Measurements from ENCODE around the gene TMEM242. TPM values are rescaled to one million over a fixed set of nuclear protein-coding genes. Genes with fewer than 3 reads are reported as not detected.

TMEM242 gene
- total and polyA plus RNA-seq, 8 donors = 3.4 to 6.2 (median 4.5) TPM

DNA sequence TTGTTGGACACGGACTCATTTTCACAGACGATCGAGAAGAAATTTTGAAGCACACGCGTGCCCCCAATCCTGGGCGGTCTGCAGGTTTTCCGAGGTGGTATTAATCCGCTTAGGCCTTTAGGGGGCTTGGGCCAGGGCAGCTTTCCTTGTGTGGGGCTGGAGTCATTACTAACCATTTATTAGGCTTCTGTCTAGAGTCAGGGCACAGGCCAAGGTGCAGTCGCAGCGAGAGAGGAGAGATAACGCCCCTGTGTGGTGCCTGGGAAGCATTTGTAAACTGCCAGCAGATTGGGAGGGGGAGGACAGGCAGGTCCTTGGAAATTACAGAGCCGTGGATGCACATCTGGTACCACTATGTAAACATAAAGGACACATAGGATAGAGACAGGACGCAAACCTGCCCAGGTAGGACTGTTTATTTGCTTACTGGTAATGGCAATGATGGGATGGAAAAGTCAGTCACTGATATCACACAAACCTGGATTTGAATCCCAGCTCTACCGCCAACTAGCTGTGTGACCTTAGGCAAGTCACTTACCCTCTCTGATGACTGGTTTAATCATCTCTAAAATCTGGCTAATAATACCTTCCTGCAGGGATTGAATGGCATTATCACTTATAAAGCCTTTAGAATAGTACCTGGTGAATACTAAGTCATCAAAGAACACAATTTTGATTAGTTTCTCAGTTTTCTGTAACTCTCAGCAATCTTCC is 76.4 kb downstream of the TMEM242 start:
- Histone ChIP-seq H3K4me3 (no peak overlapping the region), H3K27me3 (no peaks in the 10 kb centered on the region), H3K36me3 (no peaks in the 10 kb centered on the region), H3K9me3 (no peaks in the 10 kb centered on the region), H3K27ac (no peak overlapping the region), H3K4me1 (no peaks in the 10 kb centered on the region)
- TF ChIP-seq, protein P1, sequence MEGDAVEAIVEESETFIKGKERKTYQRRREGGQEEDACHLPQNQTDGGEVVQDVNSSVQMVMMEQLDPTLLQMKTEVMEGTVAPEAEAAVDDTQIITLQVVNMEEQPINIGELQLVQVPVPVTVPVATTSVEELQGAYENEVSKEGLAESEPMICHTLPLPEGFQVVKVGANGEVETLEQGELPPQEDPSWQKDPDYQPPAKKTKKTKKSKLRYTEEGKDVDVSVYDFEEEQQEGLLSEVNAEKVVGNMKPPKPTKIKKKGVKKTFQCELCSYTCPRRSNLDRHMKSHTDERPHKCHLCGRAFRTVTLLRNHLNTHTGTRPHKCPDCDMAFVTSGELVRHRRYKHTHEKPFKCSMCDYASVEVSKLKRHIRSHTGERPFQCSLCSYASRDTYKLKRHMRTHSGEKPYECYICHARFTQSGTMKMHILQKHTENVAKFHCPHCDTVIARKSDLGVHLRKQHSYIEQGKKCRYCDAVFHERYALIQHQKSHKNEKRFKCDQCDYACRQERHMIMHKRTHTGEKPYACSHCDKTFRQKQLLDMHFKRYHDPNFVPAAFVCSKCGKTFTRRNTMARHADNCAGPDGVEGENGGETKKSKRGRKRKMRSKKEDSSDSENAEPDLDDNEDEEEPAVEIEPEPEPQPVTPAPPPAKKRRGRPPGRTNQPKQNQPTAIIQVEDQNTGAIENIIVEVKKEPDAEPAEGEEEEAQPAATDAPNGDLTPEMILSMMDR (IDR thresholded peaks at IDR 0.05) = no peak
- FAIRE-seq (no peak), ATAC-seq (no peak), DNase-seq (peak in 1 of 6 donors; percentile 15)
- WGBS, 2 donors = 84 to 87% methylated on average over 14 of the region's 14 CpGs
- intact Hi-C loops (cut with DNase I) = no loop called here

GRCh38 chr6:157246048-157246630 is 77.2 kb downstream of the TMEM242 start:
- H3K27ac ChIP-seq = no peak overlapping the region
- DNase-seq = peak in 1 of 6 donors; percentile 53
- no peak overlapping the region for H3K4me3 ChIP-seq
- H3K9me3 ChIP-seq = no peaks in the 10 kb centered on the region
- WGBS, 2 donors = 87 to 90% methylated on average over 21 of the region's 21 CpGs
- intact Hi-C loops (cut with DNase I) = no loop called here
- H3K4me1 ChIP-seq = no peaks in the 10 kb centered on the region
- H3K36me3 ChIP-seq = no peaks in the 10 kb centered on the region
- peak in 1 of 4 donors; percentile 23 for ATAC-seq
- H3K27me3 ChIP-seq = no peaks in the 10 kb centered on the region
- TF ChIP-seq, protein P1 (IDR thresholded peaks at IDR 0.05) = no peak
- FAIRE-seq = no peak

GRCh38 chr6:157245436-157245835 is 77.9 kb downstream of the TMEM242 start:
- intact Hi-C loops (cut with DNase I) = no loop called here
- WGBS, 2 donors = 64 to 76% methylated on average over 12 to 13 of the region's 13 CpGs
- no peak overlapping the region for H3K4me3 ChIP-seq
- no peaks in the 10 kb centered on the region for H3K27me3 ChIP-seq
- H3K4me1 ChIP-seq = no peaks in the 10 kb centered on the region
- H3K27ac ChIP-seq = no peak overlapping the region
- TF ChIP-seq, protein P1 (IDR thresholded peaks at IDR 0.05) = no peak
- no peak for FAIRE-seq
- no peaks in the 10 kb centered on the region for H3K36me3 ChIP-seq
- no peak for DNase-seq
- no peaks in the 10 kb centered on the region for H3K9me3 ChIP-seq
- ATAC-seq = no peak

- intact Hi-C loops (cut with DNase I) = no loop called here
- no peak overlapping the region for H3K4me3 ChIP-seq
- H3K4me1 ChIP-seq = no peaks in the 10 kb centered on the region
- no peak overlapping the region for H3K27ac ChIP-seq
- ATAC-seq (no peak), FAIRE-seq (no peak), DNase-seq (peak in 1 of 6 donors; percentile 21)
- H3K36me3 ChIP-seq = no peaks in the 10 kb centered on the region
- H3K27me3 ChIP-seq = no peaks in the 10 kb centered on the region
- TF ChIP-seq, protein P1 (IDR thresholded peaks at IDR 0.05) = no peak
- H3K9me3 ChIP-seq = no peaks in the 10 kb centered on the region
- WGBS, 2 donors = 65 to 66% methylated on average over 4 of the region's 4 CpGs
These were observed 78.5 kb downstream of the TMEM242 start for GRCh38 chr6:157244780-157245179.

- Histone ChIP-seq H3K36me3 (no peaks in the 10 kb centered on the region), H3K4me1 (no peaks in the 10 kb centered on the region), H3K9me3 (no peaks in the 10 kb centered on the region), H3K4me3 (no peak overlapping the region), H3K27me3 (no peaks in the 10 kb centered on the region), H3K27ac (no peak overlapping the region)
- ATAC-seq (no peak), FAIRE-seq (peak; percentile 54), DNase-seq (no peak)
- TF ChIP-seq, protein P1 (IDR thresholded peaks at IDR 0.05) = no peak
- intact Hi-C loops (cut with DNase I) = no loop called here
- 60 to 66% methylated on average over 4 of the region's 4 CpGs for WGBS, 2 donors
These were observed 79.1 kb downstream of the TMEM242 start for GRCh38 chr6:157244175-157244574.
